GM23338 (cell line): ENCODE measurements around the gene COMMD7. TPM values are rescaled to one million over a fixed set of nuclear protein-coding genes. Genes with fewer than 3 reads are reported as not detected.

ENCODE experiments used
- ATAC-seq: fragments of 200-7000 bp; cut with Tn5 transposase; 3 replicates; pipeline ENCODE4 v1.9.1; 2020
- DNase-seq: peaks from one replicate; pipeline ENCODE4 v3.0.0-alpha.2; 2015; ENCODE audit warnings: low spot score
- H2AFZ ChIP-seq: fragments of 200-600 bp; sonication (generic); 2 replicates; pipeline ENCODE4 v1.8.0; 2016; ENCODE audit warnings: antibody characterized with exemption, mild to moderate bottlenecking, moderate library complexity
- H3F3A ChIP-seq: fragments of 200-600 bp; sonication (generic); replicated peaks from 2 replicates; pipeline ENCODE4 v1.8.0; 2017; ENCODE audit warnings: antibody characterized with exemption, mixed run types, low read depth
- H3K27ac ChIP-seq: fragments of 200-600 bp; sonication (generic); 2 replicates; pipeline ENCODE4 v1.6.1; 2016; ENCODE audit warnings: low read depth
- H3K27me3 ChIP-seq: fragments of 200-600 bp; sonication (generic); 2 replicates; pipeline ENCODE4 v1.8.0; 2016; ENCODE audit warnings: mild to moderate bottlenecking, mixed run types, moderate library complexity; ENCODE audit not compliant: insufficient read depth
- H3K36me3 ChIP-seq: fragments of 200-600 bp; sonication (generic); 2 replicates; pipeline ENCODE4 v1.8.0; 2016; ENCODE audit warnings: mild to moderate bottlenecking; ENCODE audit not compliant: insufficient read depth
- H3K4me1 ChIP-seq: fragments of 200-600 bp; sonication (generic); 2 replicates; pipeline ENCODE4 v1.8.0; 2016; ENCODE audit warnings: mild to moderate bottlenecking, moderate library complexity; ENCODE audit not compliant: insufficient read depth
- H3K4me2 ChIP-seq: fragments of 200-600 bp; sonication (generic); 2 replicates; pipeline ENCODE4 v1.7.1; 2017; ENCODE audit warnings: mixed run types
- H3K4me3 ChIP-seq: fragments of 200-600 bp; sonication (generic); 2 replicates; pipeline ENCODE4 v1.6.1; 2016; ENCODE audit warnings: mixed run types
- H3K79me2 ChIP-seq: fragments of 200-600 bp; sonication (generic); replicated peaks from 2 replicates; pipeline ENCODE4 v1.8.0; 2017; ENCODE audit warnings: mild to moderate bottlenecking; ENCODE audit not compliant: insufficient read depth
- H3K9me2 ChIP-seq: fragments of 200-600 bp; sonication (generic); 2 replicates; pipeline ENCODE4 v1.8.0; 2017; ENCODE audit not compliant: insufficient read depth
- H4K20me1 ChIP-seq: fragments of 200-600 bp; sonication (generic); replicated peaks from 2 replicates; pipeline ENCODE4 v1.8.0; 2017; ENCODE audit warnings: mild to moderate bottlenecking; ENCODE audit not compliant: insufficient read depth
- H3K27ac Mint-ChIP-seq: 2 replicates; pipeline ENCODE4 v1.8.0; 2020; ENCODE audit warnings: inconsistent platforms, mild to moderate bottlenecking, moderate library complexity, mixed read lengths
- H3K27me3 Mint-ChIP-seq: 3 replicates; pipeline ENCODE4 v1.8.0; 2022; ENCODE audit warnings: low read depth, mild to moderate bottlenecking, moderate library complexity, mixed read lengths, inconsistent platforms; ENCODE audit not compliant: insufficient read depth, poor library complexity
- H3K36me3 Mint-ChIP-seq: 3 replicates; pipeline ENCODE4 v1.8.0; 2021; ENCODE audit warnings: low read depth, mild to moderate bottlenecking, inconsistent platforms, moderate library complexity, mixed read lengths
- H3K4me1 Mint-ChIP-seq: 3 replicates; pipeline ENCODE4 v1.8.0; 2020; ENCODE audit warnings: mild to moderate bottlenecking, inconsistent platforms, mixed read lengths
- H3K4me3 Mint-ChIP-seq: 3 replicates; pipeline ENCODE4 v1.8.0; 2021; ENCODE audit warnings: moderate library complexity, mild to moderate bottlenecking, inconsistent platforms, mixed read lengths
- H3K9me3 Mint-ChIP-seq: 3 replicates; pipeline ENCODE4 v1.8.0; 2020; ENCODE audit warnings: moderate library complexity, mild to moderate bottlenecking, inconsistent platforms, mixed read lengths
- CREB1 ChIP-seq: fragments of 250-450 bp; sonication (Bioruptor Pico); IDR thresholded peaks from 2 replicates; pipeline ENCODE4 v1.5.0; 2020; ENCODE audit warnings: low read depth, mild to moderate bottlenecking, moderate library complexity
- EZH2 ChIP-seq: fragments of 200-600 bp; sonication (generic); IDR thresholded peaks from one replicate; pipeline ENCODE4 v1.8.0; 2017; ENCODE audit warnings: antibody characterized with exemption, mild to moderate bottlenecking, low read depth; ENCODE audit not compliant: unreplicated experiment
- EZH2phosphoT487 ChIP-seq: fragments of 200-600 bp; sonication (generic); IDR thresholded peaks from one replicate; pipeline ENCODE4 v1.8.1; 2018; ENCODE audit warnings: antibody characterized with exemption; ENCODE audit not compliant: unreplicated experiment
- JUNB ChIP-seq: IDR thresholded peaks from one replicate; pipeline ENCODE4 v1.6.1; 2016; ENCODE audit warnings: antibody characterized with exemption; ENCODE audit not compliant: unreplicated experiment
- NANOG ChIP-seq: IDR thresholded peaks from 2 replicates; pipeline ENCODE4 v1.6.1; 2016; ENCODE audit warnings: antibody characterized with exemption, borderline replicate concordance
- POLR2AphosphoS5 ChIP-seq: IDR thresholded peaks from 2 replicates; pipeline ENCODE4 v1.6.1; 2016; ENCODE audit warnings: antibody characterized with exemption, low read depth
- STAT1 ChIP-seq: IDR thresholded peaks from one replicate; pipeline ENCODE4 v1.6.1; 2016; ENCODE audit warnings: antibody characterized with exemption; ENCODE audit not compliant: unreplicated experiment
- ZNF114 ChIP-seq: fragments of 250-450 bp; sonication (Bioruptor Pico); IDR thresholded peaks from 2 replicates; pipeline ENCODE4 v1.5.0; 2020; ENCODE audit warnings: mild to moderate bottlenecking, moderate library complexity
- ZNF331 ChIP-seq: fragments of 250-450 bp; sonication (Bioruptor Pico); IDR thresholded peaks from 2 replicates; pipeline ENCODE4 v1.5.0; 2020; ENCODE audit warnings: low read depth, mild to moderate bottlenecking, moderate library complexity
- polyA plus RNA-seq: library from polyadenylated mRNA; unstranded; fragments of >200 nt; fragmentation: Nextera tagmentation; extraction: Ambion mirVana; gene quantifications from 2 replicates; pipeline ENCODE4 v1.2.1, GENCODE V29; 2016
- total RNA-seq: library from RNA; depleted of rRNA; stranded (reverse); fragments of >200 nt; shearing (Covaris generic); gene quantifications from 2 replicates; pipeline ENCODE4 v1.2.3, GENCODE V29; 2014
- TF ChIP-seq, protein P1 (sequence below): fragments of 250-450 bp; sonication (Bioruptor Pico); IDR thresholded peaks from 2 replicates; pipeline ENCODE4 v1.5.0; 2020; ENCODE audit warnings: mild to moderate bottlenecking, moderate library complexity
- TF ChIP-seq, protein P2 (sequence below), 2 experiments: fragments of 200-600 bp in 1 of 2; sonication (generic) in 1 of 2; conservative IDR thresholded peaks; 2 replicates each; pipeline versions ENCODE4 v1.5.1 to v1.6.1; 2016 to 2017; ENCODE audit warnings: antibody characterized with exemption in 2 of 2, low read depth in 2 of 2, mild to moderate bottlenecking in 2 of 2, moderate library complexity in 1 of 2
- TF ChIP-seq, protein P3 (sequence below): IDR thresholded peaks from 2 replicates; pipeline ENCODE4 v1.6.1; 2016; ENCODE audit warnings: antibody characterized with exemption
- TF ChIP-seq, protein P4 (sequence below): IDR thresholded peaks from one replicate; pipeline ENCODE4 v1.6.1; 2018; ENCODE audit warnings: antibody characterized with exemption; ENCODE audit not compliant: unreplicated experiment

Gene COMMD7
- total and polyA plus RNA-seq, 2 experiments from 2014 or later: 67.3 to 86.4 TPM

DNA sequence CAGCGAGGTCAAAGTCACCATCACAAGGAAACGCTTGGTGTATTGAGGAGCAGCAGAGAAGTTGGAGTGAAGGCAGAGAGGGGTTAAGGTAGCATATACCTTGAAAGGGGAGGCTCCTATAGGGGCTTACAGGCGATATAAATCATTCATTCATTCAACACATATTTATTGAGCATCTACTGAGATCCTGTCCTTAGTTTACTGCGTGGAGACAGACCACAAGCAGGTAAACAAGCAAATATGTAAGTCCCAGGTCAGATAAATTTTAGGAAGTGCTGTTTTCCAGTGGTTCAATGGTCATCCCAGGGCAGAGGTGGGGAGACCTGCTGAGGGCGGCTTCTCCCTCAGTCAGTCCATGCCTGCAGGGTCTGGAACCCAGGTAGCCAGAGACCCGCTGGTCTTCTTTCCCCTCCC, 18.2 kb upstream of the COMMD7 start:
- peaks cover 6% of the 10 kb centered on the region; the same call in 2 of the 3 replicates for H3K9me3 Mint-ChIP-seq
- peaks cover 24% of the 10 kb centered on the region for H3K27me3 Mint-ChIP-seq
- Histone ChIP-seq H3K9me2 (no peaks in the 10 kb centered on the region), H3K79me2 (peaks cover 95% of the 10 kb centered on the region), H3K27ac (peak overlapping the region; percentile 90), H4K20me1 (peaks cover 38% of the 10 kb centered on the region), H3F3A (peaks cover 29% of the 10 kb centered on the region), H3K27me3 (no peaks in the 10 kb centered on the region), H2AFZ (no peak overlapping the region), H3K4me3 (peak overlapping the region; percentile 91), H3K4me2 (peak overlapping the region; percentile 97), H3K4me1 (peaks cover 61% of the 10 kb centered on the region), H3K36me3 (peaks cover 28% of the 10 kb centered on the region)
- no peak for ATAC-seq
- no peak for DNase-seq
- TF ChIP-seq POLR2AphosphoS5 (no peak; the same call in 1 of the 2 replicates), JUNB (no peak), ZNF331 (no peak), EZH2phosphoT487 (no peak), CREB1 (CRISPR knock-in tag) (no peak), STAT1 (no peak), NANOG (no peak), EZH2 (no peak), ZNF114 (no peak)
- TF ChIP-seq, protein P1, sequence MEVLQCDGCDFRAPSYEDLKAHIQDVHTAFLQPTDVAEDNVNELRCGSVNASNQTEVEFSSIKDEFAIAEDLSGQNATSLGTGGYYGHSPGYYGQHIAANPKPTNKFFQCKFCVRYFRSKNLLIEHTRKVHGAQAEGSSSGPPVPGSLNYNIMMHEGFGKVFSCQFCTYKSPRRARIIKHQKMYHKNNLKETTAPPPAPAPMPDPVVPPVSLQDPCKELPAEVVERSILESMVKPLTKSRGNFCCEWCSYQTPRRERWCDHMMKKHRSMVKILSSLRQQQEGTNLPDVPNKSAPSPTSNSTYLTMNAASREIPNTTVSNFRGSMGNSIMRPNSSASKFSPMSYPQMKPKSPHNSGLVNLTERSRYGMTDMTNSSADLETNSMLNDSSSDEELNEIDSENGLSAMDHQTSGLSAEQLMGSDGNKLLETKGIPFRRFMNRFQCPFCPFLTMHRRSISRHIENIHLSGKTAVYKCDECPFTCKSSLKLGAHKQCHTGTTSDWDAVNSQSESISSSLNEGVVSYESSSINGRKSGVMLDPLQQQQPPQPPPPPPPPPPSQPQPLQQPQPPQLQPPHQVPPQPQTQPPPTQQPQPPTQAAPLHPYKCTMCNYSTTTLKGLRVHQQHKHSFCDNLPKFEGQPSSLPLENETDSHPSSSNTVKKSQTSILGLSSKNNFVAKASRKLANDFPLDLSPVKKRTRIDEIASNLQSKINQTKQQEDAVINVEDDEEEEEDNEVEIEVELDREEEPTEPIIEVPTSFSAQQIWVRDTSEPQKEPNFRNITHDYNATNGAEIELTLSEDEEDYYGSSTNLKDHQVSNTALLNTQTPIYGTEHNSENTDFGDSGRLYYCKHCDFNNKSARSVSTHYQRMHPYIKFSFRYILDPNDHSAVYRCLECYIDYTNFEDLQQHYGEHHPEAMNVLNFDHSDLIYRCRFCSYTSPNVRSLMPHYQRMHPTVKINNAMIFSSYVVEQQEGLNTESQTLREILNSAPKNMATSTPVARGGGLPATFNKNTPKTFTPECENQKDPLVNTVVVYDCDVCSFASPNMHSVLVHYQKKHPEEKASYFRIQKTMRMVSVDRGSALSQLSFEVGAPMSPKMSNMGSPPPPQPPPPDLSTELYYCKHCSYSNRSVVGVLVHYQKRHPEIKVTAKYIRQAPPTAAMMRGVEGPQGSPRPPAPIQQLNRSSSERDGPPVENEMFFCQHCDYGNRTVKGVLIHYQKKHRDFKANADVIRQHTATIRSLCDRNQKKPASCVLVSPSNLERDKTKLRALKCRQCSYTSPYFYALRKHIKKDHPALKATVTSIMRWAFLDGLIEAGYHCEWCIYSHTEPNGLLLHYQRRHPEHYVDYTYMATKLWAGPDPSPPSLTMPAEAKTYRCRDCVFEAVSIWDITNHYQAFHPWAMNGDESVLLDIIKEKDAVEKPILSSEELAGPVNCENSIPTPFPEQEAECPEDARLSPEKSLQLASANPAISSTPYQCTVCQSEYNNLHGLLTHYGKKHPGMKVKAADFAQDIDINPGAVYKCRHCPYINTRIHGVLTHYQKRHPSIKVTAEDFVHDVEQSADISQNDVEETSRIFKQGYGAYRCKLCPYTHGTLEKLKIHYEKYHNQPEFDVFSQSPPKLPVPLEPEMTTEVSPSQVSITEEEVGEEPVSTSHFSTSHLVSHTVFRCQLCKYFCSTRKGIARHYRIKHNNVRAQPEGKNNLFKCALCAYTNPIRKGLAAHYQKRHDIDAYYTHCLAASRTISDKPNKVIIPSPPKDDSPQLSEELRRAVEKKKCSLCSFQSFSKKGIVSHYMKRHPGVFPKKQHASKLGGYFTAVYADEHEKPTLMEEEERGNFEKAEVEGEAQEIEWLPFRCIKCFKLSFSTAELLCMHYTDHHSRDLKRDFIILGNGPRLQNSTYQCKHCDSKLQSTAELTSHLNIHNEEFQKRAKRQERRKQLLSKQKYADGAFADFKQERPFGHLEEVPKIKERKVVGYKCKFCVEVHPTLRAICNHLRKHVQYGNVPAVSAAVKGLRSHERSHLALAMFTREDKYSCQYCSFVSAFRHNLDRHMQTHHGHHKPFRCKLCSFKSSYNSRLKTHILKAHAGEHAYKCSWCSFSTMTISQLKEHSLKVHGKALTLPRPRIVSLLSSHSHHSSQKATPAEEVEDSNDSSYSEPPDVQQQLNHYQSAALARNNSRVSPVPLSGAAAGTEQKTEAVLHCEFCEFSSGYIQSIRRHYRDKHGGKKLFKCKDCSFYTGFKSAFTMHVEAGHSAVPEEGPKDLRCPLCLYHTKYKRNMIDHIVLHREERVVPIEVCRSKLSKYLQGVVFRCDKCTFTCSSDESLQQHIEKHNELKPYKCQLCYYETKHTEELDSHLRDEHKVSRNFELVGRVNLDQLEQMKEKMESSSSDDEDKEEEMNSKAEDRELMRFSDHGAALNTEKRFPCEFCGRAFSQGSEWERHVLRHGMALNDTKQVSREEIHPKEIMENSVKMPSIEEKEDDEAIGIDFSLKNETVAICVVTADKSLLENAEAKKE: no peak
- TF ChIP-seq, protein P2, sequence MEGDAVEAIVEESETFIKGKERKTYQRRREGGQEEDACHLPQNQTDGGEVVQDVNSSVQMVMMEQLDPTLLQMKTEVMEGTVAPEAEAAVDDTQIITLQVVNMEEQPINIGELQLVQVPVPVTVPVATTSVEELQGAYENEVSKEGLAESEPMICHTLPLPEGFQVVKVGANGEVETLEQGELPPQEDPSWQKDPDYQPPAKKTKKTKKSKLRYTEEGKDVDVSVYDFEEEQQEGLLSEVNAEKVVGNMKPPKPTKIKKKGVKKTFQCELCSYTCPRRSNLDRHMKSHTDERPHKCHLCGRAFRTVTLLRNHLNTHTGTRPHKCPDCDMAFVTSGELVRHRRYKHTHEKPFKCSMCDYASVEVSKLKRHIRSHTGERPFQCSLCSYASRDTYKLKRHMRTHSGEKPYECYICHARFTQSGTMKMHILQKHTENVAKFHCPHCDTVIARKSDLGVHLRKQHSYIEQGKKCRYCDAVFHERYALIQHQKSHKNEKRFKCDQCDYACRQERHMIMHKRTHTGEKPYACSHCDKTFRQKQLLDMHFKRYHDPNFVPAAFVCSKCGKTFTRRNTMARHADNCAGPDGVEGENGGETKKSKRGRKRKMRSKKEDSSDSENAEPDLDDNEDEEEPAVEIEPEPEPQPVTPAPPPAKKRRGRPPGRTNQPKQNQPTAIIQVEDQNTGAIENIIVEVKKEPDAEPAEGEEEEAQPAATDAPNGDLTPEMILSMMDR (conservative IDR thresholded peaks at IDR 0.05; ENCODE audit: low read depth in 2 of 2): no peak
- TF ChIP-seq, protein P3, sequence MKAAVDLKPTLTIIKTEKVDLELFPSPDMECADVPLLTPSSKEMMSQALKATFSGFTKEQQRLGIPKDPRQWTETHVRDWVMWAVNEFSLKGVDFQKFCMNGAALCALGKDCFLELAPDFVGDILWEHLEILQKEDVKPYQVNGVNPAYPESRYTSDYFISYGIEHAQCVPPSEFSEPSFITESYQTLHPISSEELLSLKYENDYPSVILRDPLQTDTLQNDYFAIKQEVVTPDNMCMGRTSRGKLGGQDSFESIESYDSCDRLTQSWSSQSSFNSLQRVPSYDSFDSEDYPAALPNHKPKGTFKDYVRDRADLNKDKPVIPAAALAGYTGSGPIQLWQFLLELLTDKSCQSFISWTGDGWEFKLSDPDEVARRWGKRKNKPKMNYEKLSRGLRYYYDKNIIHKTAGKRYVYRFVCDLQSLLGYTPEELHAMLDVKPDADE: no peak
- TF ChIP-seq, protein P4, sequence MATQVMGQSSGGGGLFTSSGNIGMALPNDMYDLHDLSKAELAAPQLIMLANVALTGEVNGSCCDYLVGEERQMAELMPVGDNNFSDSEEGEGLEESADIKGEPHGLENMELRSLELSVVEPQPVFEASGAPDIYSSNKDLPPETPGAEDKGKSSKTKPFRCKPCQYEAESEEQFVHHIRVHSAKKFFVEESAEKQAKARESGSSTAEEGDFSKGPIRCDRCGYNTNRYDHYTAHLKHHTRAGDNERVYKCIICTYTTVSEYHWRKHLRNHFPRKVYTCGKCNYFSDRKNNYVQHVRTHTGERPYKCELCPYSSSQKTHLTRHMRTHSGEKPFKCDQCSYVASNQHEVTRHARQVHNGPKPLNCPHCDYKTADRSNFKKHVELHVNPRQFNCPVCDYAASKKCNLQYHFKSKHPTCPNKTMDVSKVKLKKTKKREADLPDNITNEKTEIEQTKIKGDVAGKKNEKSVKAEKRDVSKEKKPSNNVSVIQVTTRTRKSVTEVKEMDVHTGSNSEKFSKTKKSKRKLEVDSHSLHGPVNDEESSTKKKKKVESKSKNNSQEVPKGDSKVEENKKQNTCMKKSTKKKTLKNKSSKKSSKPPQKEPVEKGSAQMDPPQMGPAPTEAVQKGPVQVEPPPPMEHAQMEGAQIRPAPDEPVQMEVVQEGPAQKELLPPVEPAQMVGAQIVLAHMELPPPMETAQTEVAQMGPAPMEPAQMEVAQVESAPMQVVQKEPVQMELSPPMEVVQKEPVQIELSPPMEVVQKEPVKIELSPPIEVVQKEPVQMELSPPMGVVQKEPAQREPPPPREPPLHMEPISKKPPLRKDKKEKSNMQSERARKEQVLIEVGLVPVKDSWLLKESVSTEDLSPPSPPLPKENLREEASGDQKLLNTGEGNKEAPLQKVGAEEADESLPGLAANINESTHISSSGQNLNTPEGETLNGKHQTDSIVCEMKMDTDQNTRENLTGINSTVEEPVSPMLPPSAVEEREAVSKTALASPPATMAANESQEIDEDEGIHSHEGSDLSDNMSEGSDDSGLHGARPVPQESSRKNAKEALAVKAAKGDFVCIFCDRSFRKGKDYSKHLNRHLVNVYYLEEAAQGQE: no peak
- peaks cover 37% of the 10 kb centered on the region for H3K36me3 Mint-ChIP-seq
- peak overlapping the region; percentile 65 for H3K4me3 Mint-ChIP-seq
- peaks cover 32% of the 10 kb centered on the region for H3K4me1 Mint-ChIP-seq
- peak overlapping the region; percentile 64 for H3K27ac Mint-ChIP-seq
